ENCODE results near the gene MGRN1. TPM values are rescaled to one million over a fixed set of nuclear protein-coding genes. Genes with fewer than 3 reads are reported as not detected.
A peak's percentile ranks its signal among the peaks of the same experiment; 100 is the strongest.
"Not testable (repeated sequence)": the region's sequence is repeated elsewhere in the genome, so short reads cannot be mapped to it uniquely, and the experiment has no call there.

Gene MGRN1
- total and polyA plus RNA-seq, 3 donors from 2014 or later: 34.7 to 91.1 (median 89.7) TPM

DNA sequence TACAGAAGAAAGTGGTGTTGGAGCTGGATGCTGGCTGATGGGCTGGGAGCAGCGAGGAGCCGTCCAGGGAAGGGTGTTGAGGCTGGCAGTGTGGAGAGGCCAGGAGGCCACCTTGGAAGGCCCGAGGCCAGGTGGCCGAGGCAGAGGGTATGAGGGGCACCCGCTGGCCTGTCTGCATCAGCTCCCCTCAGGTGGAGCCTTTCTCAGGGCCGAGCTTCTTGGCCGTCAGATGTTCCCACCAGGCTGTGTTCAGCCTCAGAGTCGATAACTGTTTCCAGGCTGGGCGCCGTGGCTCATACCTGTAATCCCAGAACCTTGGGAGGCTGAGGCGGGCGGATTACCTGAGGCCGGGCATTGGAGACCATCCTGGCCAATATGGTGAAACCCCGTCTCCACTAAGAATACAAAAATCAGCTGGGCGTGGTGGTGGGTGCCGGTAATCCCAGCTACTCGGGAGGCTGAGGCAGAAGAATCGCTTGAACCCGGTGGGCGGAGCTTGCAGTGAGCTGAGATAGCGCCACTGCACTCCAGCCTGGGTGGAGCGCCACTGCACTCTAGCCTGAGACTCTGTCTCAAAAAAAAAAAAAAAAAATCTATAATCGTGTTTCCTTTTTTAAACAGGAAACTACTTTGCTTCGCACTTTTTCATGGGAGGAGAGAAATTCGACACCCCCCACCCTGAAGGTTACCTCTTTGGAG is 25.3 kb downstream of the MGRN1 start:
- H3K9me3 ChIP-seq: no peaks in the 10 kb centered on the region
- no peak for DNase-seq
- H3K36me3 ChIP-seq (ENCODE audit: low read depth, missing control alignments): no peaks in the 10 kb centered on the region
- H3K27me3 ChIP-seq: no peaks in the 10 kb centered on the region
- TF ChIP-seq, protein P1, sequence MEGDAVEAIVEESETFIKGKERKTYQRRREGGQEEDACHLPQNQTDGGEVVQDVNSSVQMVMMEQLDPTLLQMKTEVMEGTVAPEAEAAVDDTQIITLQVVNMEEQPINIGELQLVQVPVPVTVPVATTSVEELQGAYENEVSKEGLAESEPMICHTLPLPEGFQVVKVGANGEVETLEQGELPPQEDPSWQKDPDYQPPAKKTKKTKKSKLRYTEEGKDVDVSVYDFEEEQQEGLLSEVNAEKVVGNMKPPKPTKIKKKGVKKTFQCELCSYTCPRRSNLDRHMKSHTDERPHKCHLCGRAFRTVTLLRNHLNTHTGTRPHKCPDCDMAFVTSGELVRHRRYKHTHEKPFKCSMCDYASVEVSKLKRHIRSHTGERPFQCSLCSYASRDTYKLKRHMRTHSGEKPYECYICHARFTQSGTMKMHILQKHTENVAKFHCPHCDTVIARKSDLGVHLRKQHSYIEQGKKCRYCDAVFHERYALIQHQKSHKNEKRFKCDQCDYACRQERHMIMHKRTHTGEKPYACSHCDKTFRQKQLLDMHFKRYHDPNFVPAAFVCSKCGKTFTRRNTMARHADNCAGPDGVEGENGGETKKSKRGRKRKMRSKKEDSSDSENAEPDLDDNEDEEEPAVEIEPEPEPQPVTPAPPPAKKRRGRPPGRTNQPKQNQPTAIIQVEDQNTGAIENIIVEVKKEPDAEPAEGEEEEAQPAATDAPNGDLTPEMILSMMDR (IDR thresholded peaks at IDR 0.05): no peak
- TF ChIP-seq POLR2A (IDR thresholded peaks at IDR 0.05): no peak
- WGBS, 2 donors: 93 to 95% methylated on average over 21 to 25 of the region's 25 CpGs
- H3K4me3 ChIP-seq: no peak overlapping the region
- intact Hi-C loops (cut with DNase I; ENCODE audit: low total_unique reads): no loop called here
- peaks cover 15% of the 10 kb centered on the region for H3K4me1 ChIP-seq
- no peak overlapping the region for H3K27ac ChIP-seq

DNA sequence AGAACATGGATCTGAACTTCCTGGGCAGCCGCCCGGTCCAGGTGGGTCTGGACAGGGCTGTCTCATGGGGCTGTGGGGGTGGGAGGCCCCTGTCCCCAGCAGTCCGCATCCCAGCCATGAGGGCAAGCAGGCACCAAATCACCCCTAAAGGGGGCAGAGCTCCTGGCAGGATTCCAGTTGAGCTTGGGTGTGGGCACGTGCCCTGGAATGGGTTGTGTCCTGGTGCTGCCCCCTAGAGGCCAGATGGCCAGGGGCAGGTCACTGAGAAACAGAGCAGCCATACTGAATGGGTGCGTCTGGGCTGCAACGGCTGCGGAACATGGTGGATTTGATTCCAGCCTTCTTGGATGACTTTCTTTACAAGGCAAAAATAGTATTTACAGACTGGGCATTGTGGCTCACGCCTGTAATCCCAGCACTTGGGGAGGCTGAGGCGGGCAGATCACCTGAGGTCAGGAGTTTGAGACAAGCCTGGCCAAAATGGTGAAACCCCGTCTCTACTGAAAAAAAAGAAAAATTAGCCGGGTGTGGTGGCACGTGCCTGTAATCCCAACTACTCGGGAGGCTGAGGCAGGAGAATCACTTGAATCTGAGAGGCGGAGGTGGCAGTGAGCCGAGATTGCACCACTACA is 25.9 kb downstream of the MGRN1 start:
- WGBS, 2 donors: 85 to 93% methylated on average over 10 to 15 of the region's 15 CpGs
- H3K27ac ChIP-seq; H3K36me3 ChIP-seq (ENCODE audit: low read depth, missing control alignments); H3K27me3 ChIP-seq; H3K9me3 ChIP-seq; intact Hi-C loops (cut with DNase I; ENCODE audit: low total_unique reads); H3K4me3 ChIP-seq: not testable (repeated sequence)
- TF ChIP-seq, protein P1 (IDR thresholded peaks at IDR 0.05): peak; percentile 33 to 69 (median 51)
- H3K4me1 ChIP-seq: peaks cover 15% of the 10 kb centered on the region
- peak; percentile 54 for DNase-seq

DNA sequence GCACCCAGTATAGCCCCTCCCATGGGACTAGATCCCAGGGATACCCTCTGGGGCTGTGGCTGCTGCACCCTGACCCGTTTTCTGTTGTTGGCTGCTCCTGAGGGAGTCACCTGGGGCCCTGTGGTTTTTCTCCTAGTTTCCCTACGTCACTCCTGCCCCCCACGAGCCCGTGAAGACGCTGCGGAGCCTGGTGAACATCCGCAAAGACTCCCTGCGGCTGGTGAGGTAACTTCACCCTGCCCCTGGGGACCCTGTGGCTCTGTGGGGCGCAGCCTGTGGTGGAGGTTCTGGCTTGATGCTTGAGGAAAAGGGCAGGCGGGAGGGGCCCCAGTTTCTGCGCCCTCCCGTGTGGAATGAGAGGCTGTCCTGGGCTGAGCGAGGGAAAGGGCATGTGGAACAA is 27.2 kb downstream of the MGRN1 start:
- intact Hi-C loops (cut with DNase I; ENCODE audit: low total_unique reads): no loop called here

DNA sequence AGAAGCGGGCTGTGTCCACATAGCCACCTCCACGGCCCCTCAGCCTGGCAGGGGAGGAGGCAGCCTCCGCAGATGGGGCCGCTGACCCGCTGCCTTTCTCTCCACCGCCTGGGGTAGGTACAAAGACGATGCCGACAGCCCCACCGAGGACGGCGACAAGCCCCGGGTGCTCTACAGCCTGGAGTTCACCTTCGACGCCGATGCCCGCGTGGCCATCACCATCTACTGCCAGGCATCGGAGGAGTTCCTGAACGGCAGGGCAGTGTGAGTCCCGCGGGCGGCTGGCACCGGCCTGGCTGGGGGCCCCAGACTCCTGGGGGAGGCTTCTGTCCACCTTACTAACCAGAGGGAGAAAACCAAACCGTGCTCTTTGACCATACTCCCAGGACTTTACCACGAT is 27.9 kb downstream of the MGRN1 start:
- Histone ChIP-seq H3K27ac (no peak overlapping the region), H3K36me3 (ENCODE audit: low read depth, missing control alignments) (no peaks in the 10 kb centered on the region), H3K4me1 (peaks cover 15% of the 10 kb centered on the region), H3K9me3 (no peaks in the 10 kb centered on the region), H3K27me3 (no peaks in the 10 kb centered on the region), H3K4me3 (no peak overlapping the region)
- intact Hi-C loops (cut with DNase I; ENCODE audit: low total_unique reads): no loop called here
- no peak for DNase-seq
- TF ChIP-seq, protein P1 (IDR thresholded peaks at IDR 0.05): no peak
- TF ChIP-seq POLR2A (IDR thresholded peaks at IDR 0.05): no peak
- WGBS, 2 donors: 91 to 93% methylated on average over 19 to 25 of the region's 25 CpGs

More for the DNA sequence above, 27.2 kb downstream of the MGRN1 start:
- Histone ChIP-seq H3K36me3 (ENCODE audit: low read depth, missing control alignments) (no peaks in the 10 kb centered on the region), H3K4me3 (no peak overlapping the region), H3K9me3 (no peaks in the 10 kb centered on the region), H3K27me3 (no peaks in the 10 kb centered on the region), H3K4me1 (peaks cover 15% of the 10 kb centered on the region), H3K27ac (no peak overlapping the region)
- WGBS, 2 donors: 91 to 94% methylated on average over 8 to 13 of the region's 13 CpGs
- DNase-seq: no peak
- no peak for TF ChIP-seq POLR2A (IDR thresholded peaks at IDR 0.05)
- TF ChIP-seq, protein P1 (IDR thresholded peaks at IDR 0.05): no peak

Data from testis (tissue), 3 donors.